GM23338 (cell line): Measurements from ENCODE around the gene PFKFB1.

Experiments used
- CTCF ChIP-seq, 2 experiments: fragments of 200-600 bp in 1 of 2; sonication (generic) in 1 of 2; conservative IDR thresholded peaks; 2 replicates each; pipeline versions ENCODE4 v1.5.1 to v1.6.1; 2016 to 2017; ENCODE audit warnings: antibody characterized with exemption in 2 of 2, low read depth in 2 of 2, mild to moderate bottlenecking in 2 of 2, moderate library complexity in 1 of 2
- EZH2 ChIP-seq: fragments of 200-600 bp; sonication (generic); IDR thresholded peaks from one replicate; pipeline ENCODE4 v1.8.0; 2017; ENCODE audit warnings: antibody characterized with exemption, mild to moderate bottlenecking, low read depth; ENCODE audit not compliant: unreplicated experiment
- EZH2phosphoT487 ChIP-seq: fragments of 200-600 bp; sonication (generic); IDR thresholded peaks from one replicate; pipeline ENCODE4 v1.8.1; 2018; ENCODE audit warnings: antibody characterized with exemption; ENCODE audit not compliant: unreplicated experiment
- JUNB ChIP-seq: IDR thresholded peaks from one replicate; pipeline ENCODE4 v1.6.1; 2016; ENCODE audit warnings: antibody characterized with exemption; ENCODE audit not compliant: unreplicated experiment
- NANOG ChIP-seq: IDR thresholded peaks from 2 replicates; pipeline ENCODE4 v1.6.1; 2016; ENCODE audit warnings: antibody characterized with exemption, borderline replicate concordance
- REST ChIP-seq: IDR thresholded peaks from one replicate; pipeline ENCODE4 v1.6.1; 2018; ENCODE audit warnings: antibody characterized with exemption; ENCODE audit not compliant: unreplicated experiment

GRCh38 chrX:54937416-54937815 is 56.6 kb downstream of the PFKFB1 start:
- TF ChIP-seq CTCF (conservative IDR thresholded peaks at IDR 0.05; ENCODE audit: low read depth in 2 of 2) = no peak
- TF ChIP-seq REST = no peak
- TF ChIP-seq NANOG = no peak
- no peak for TF ChIP-seq JUNB
- TF ChIP-seq EZH2 = no peak
- TF ChIP-seq EZH2phosphoT487 = no peak
